GM12872 (cell line): ENCODE data around the gene SLC28A2.

Source experiments
- CTCF ChIP-seq: IDR thresholded peaks from 3 replicates; pipeline ENCODE4 v1.5.1; 2011; ENCODE audit warnings: low read depth, mild to moderate bottlenecking, low read length, moderate library complexity; ENCODE audit not compliant: insufficient read depth

SLC28A2 gene, protein sequence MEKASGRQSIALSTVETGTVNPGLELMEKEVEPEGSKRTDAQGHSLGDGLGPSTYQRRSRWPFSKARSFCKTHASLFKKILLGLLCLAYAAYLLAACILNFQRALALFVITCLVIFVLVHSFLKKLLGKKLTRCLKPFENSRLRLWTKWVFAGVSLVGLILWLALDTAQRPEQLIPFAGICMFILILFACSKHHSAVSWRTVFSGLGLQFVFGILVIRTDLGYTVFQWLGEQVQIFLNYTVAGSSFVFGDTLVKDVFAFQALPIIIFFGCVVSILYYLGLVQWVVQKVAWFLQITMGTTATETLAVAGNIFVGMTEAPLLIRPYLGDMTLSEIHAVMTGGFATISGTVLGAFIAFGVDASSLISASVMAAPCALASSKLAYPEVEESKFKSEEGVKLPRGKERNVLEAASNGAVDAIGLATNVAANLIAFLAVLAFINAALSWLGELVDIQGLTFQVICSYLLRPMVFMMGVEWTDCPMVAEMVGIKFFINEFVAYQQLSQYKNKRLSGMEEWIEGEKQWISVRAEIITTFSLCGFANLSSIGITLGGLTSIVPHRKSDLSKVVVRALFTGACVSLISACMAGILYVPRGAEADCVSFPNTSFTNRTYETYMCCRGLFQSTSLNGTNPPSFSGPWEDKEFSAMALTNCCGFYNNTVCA

GRCh38 chr15:45251888-45252287 lies at the start of gene SLC28A2:
SLC28A2 (plus strand) TSS chr15:45252234; CDS start chr15:45253216, 982 bp downstream.
- no peak for TF ChIP-seq CTCF

DNA sequence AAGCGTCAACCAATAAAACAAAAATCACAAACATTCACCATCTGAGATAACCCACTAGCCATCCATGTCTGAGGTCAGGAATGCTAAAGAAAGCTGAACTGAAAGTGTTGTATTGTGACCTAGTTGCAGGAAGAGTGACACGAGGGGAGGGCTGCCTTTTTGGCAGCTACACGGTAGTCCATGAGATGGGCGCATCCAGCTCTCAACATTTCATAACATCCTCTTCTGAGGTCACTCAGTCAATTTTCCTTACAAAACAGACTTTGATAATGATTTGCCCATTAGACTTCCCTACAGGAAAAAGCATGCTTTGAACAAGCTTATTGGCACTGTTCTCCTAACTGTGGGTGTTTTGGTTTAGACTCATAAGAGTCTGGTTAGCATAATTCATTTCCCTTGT lies 48.9 kb upstream of the SLC28A2 start:
- TF ChIP-seq CTCF, result no peak

- peak; percentile 97 for TF ChIP-seq CTCF
Measured at GRCh38 chr15:45205192-45205591, 46.8 kb upstream of the SLC28A2 start.

DNA sequence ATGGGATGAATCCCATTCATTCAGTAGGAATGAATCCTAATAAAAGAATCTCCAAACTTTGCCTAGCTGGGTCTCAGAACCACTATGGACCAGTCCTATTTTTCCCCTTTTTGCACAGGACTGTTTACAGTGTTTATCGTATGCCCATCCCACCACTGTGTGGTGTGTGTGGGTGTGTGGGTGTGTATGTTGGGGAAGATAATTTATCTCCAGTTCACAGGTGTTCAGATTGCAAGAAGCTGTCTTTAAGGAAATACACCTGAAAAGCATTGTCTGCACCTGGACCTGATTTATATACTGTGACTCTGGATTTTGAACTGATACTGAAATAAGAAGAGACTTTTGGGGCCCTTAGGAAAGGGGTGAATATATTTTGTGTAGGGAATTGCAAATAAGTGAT lies 39.5 kb upstream of the SLC28A2 start:
- TF ChIP-seq CTCF, result no peak

DNA sequence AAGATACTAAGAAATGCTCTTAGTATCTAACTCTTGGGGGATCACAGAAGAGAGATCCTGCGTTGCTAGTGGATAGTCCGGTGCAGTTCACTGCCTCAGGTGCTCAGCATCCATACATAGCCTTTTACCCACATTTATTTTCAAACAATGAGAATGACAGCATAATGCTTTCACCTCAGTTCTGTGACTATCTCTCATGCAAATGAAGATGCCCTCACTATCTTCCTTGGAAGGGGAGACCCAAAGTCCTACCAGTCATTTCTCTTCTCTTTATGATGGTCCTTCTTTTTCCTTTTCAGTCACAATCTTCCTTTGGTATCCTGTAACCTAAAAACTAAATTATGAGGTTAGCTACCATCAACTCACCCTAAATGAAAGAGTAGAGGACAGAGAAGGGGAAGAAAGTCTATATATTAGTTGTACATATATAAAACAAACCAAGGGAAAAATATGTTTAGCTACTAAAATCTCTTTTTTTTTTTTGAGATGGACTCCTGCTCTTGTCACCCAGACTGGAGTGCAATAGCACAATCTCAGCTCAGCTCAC lies 30.9 kb upstream of the SLC28A2 start:
- TF ChIP-seq CTCF, result no peak

- no peak for TF ChIP-seq CTCF
Measured at GRCh38 chr15:45221967-45222366, 30.1 kb upstream of the SLC28A2 start.

DNA sequence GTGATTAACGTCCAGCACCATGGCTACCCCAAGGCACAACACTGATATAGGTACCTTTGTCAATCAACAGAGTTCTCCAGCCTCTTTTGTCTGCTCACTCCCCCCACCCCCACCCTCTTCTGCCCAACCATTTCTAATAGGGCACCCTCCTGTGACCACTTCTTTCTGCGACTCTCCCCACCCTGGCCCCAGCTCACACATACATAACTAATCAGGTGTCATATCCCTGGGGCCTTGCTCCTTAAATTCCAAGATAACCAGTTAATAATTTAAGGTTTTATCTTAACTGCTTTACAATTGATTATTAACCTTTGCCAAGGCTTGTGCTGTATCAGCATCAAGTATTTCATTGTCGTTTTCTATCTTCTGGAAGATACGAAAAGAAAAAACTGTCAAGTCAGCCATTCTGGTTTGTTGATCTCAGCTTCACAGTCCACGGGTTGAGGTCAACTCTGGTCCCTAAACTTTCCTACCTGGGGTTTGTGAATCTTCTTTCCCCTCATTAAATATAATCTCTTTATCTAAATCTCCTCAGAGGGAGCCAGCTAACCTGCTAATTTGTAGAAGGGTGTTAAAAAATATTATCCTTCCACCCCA lies 27.3 kb upstream of the SLC28A2 start:
- TF ChIP-seq CTCF, result no peak
